Cardiac fibroblast (primary cell): ENCODE measurements around the gene PTPRN2.

Experiments used
- DNase-seq, 2 donors: peaks; one replicate each; pipeline versions ENCODE4 v3.0.0 to v3.0.0-alpha.2; 2010; ENCODE audit warnings: low read depth in 2 of 2
- H3K4me3 ChIP-seq, 2 donors: replicated peaks in 1 of 2; 1 replicate in 1 of 2; 2 replicates in 1 of 2; pipeline ENCODE4 v1.5.1; 2011; ENCODE audit warnings: low read depth in 2 of 2, low read length in 2 of 2, mild to moderate bottlenecking in 2 of 2, moderate library complexity in 1 of 2
- TF ChIP-seq, protein P1 (sequence below): IDR thresholded peaks from one replicate; pipeline ENCODE4 v1.5.1; 2011; ENCODE audit warnings: low read depth, mild to moderate bottlenecking, low read length, inconsistent platforms

The PTPRN2 gene

DNA sequence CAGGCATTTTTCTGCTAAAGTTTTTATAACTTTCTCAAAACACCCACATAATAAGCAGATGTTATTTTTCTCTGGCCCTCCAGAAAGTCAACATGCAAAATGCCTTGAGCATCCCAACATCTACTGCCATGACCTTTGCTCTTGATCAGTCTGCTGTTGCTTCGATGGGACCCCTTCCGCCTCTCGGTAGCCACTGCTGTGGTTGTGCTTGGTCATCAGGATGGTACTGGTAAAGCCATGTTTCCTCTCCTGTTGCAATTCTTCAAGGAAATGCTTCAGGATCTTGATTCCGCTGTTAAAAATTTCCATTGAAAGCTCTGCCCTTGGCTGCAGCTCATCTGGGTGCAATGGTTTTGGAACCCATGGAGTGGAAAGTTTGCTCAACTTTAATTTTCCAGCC is 717.8 kb downstream of the PTPRN2 start:
- no peak for DNase-seq
- TF ChIP-seq, protein P1, sequence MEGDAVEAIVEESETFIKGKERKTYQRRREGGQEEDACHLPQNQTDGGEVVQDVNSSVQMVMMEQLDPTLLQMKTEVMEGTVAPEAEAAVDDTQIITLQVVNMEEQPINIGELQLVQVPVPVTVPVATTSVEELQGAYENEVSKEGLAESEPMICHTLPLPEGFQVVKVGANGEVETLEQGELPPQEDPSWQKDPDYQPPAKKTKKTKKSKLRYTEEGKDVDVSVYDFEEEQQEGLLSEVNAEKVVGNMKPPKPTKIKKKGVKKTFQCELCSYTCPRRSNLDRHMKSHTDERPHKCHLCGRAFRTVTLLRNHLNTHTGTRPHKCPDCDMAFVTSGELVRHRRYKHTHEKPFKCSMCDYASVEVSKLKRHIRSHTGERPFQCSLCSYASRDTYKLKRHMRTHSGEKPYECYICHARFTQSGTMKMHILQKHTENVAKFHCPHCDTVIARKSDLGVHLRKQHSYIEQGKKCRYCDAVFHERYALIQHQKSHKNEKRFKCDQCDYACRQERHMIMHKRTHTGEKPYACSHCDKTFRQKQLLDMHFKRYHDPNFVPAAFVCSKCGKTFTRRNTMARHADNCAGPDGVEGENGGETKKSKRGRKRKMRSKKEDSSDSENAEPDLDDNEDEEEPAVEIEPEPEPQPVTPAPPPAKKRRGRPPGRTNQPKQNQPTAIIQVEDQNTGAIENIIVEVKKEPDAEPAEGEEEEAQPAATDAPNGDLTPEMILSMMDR = no peak

DNA sequence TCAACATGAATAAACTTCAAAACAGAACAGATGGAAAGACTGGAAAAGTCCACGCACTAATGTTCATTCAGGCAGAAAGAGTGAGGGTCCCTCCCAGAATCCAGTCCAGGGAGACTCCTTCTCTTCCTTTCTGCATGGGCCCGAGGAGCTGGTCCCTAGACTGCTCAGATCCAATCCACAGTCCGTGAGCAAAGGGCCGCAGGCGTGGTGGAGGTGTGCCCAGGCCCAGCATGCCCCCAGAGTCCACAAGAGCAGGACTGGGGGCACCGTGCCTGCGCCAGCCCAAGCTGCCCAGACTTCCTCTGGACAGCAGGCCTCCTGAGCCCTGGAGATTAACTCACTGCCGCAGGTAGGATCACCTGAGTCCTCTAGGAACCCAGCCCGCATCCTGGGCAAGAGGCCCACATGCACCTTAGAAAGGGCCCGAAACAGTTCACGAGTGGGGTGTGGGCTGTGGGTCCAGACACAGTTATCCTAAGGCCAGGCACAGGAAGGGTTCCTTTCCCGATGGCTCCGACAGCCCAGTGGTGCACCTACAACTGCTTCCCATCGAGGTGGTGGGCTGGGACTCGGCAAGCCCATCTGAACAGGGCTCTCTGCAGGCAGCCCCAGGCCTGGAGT is 719.8 kb downstream of the PTPRN2 start:
- TF ChIP-seq, protein P1 = no peak
- DNase-seq = no peak
- no peak overlapping the region for H3K4me3 ChIP-seq

More for the DNA sequence above, 717.8 kb downstream of the PTPRN2 start:
- no peak overlapping the region for H3K4me3 ChIP-seq

- no peak overlapping the region for H3K4me3 ChIP-seq
- TF ChIP-seq, protein P1 = no peak
- no peak for DNase-seq
These were observed 721.2 kb downstream of the PTPRN2 start for GRCh38 chr7:157866336-157866924.

DNA sequence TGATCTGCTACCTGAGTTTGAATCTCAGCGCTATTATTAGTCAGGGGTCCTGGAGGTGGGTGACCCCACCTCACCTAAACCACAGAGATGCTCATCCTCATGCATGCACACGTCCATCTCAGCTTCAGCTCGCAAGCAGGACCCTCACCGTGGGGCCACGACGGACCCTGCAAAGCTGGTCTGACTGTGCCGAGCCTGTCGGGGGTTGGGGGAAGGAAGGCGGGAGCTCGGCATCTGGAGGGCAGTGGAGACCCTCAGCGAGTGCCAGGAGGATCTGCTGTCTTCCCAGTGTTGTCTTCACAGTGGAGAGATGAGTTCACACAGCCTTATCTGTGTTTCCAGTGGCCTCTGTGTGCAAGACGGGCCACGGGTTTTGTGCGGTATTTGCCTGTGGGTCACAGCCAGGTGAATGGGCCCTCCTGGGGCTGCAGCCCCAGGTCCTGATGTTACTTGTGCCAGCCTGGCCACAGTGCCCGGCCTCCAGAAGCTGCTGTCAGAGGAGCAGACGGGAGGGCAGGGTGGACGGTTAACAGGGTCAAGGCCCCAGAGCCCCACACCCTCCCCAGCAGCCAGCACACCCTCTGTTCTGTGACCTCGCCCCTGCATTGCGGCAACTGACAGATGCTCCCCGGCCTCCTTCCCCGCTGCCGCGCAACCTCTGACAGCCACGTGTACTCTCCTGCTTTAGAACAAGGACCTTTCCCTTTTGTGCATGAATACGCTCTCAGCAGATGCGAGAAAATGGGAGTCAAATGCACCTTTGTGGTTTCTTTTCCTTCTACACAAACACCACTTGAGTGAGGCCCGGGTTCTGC is 722.1 kb downstream of the PTPRN2 start:
- H3K4me3 ChIP-seq = no peak overlapping the region
- TF ChIP-seq, protein P1 = no peak
- DNase-seq = no peak

GRCh38 chr7:157864911-157865310 is 722.7 kb downstream of the PTPRN2 start:
- TF ChIP-seq, protein P1 = no peak
- DNase-seq = no peak
- no peak overlapping the region for H3K4me3 ChIP-seq

DNA sequence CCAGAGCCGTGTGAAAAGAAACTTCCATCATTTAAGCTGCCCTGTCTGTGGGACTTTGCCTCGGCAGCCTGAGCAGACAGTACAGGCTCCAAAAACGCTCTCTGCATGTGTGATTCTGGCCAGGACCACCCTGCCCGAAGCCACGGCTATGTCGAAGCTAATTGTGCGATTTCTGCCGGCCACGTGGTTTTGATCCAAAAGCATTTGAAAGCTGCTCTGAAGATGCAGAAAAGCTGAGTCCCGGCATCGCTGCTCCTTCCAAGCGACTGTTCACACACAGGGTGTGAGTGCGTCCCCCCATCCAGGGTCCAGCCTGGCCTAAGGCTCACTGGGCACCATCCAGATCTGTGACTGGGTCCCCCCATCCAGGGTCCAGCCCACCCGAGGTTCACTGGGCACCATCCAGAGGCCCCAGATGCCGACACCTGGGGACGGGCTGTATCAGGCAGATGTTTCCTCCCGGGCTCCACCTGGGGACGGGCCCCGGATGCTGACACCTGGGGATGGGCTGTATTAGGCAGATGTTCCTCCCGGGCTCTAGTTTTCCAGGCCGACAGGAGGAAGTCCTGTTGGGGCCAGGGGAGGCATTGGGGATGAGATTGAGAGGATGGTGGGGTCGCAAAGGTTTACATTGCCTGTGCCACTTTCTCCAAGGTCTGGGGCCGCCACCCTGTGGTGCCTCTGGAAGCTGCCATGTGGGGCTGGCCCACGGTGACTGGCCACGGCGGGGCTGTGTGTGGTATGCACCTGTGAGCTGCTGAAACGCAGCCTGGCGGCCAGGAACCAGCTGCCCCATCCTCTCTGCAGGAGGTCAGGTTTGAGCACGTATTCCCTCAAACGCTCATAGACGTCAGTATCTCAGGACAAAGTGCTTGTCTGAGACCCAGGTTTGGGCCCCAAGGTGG is 723.5 kb downstream of the PTPRN2 start:
- no peak overlapping the region for H3K4me3 ChIP-seq
- TF ChIP-seq, protein P1 = no peak
- DNase-seq = no peak
